ENCODE measurements around the gene MORC1.

MORC1 gene

GRCh38 chr3:109050591-109051167, 67.3 kb downstream of the MORC1 start:
- no peak overlapping the region for H2AFZ ChIP-seq (ENCODE audit: low read length)

DNA sequence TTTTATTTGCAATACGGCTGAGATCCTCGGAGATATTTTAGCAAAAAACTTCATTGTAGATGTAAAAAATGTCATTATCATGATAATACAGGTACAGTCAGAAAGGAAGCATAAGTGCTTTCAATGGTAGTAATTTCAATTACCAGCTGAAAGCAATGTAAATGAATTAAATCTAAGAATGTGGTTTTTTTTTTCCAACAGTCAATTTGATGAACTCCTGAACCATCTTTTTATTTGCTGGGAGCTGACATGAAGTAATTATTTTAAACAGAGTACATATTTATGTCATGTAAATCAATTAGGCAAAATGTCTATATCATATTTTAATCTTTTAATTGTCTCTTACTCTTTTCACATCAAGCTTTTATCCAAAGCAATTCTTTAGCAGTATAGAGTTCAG, 70.6 kb downstream of the MORC1 start:
- Histone ChIP-seq H3F3A (ENCODE audit: insufficient read depth, low read length) (no peaks in the 10 kb centered on the region), H3K4me1 (ENCODE audit: insufficient read depth, low read length, severe bottlenecking) (no peaks in the 10 kb centered on the region), H2AFZ (ENCODE audit: low read length) (no peak overlapping the region), H3K36me3 (ENCODE audit: insufficient read depth, low read length) (no peaks in the 10 kb centered on the region), H4K20me1 (ENCODE audit: insufficient read depth, low read length) (no peaks in the 10 kb centered on the region), H3K9me3 (ENCODE audit: low read length) (no peaks in the 10 kb centered on the region), H3K27ac (ENCODE audit: low read depth, low read length, poor library complexity, severe bottlenecking) (no peak overlapping the region), H3K79me2 (ENCODE audit: insufficient read depth, low read length) (no peaks in the 10 kb centered on the region), H3K4me2 (ENCODE audit: low read length) (no peak overlapping the region), H3K4me3 (ENCODE audit: low read depth, low read length, poor library complexity, severe bottlenecking) (no peak overlapping the region), H3K27me3 (ENCODE audit: insufficient read depth, low read length) (no peaks in the 10 kb centered on the region), H3K9ac (ENCODE audit: low read length) (no peak overlapping the region), H3K9me2 (ENCODE audit: low read depth, low read length) (no peaks in the 10 kb centered on the region)
- TF ChIP-seq, protein P1, sequence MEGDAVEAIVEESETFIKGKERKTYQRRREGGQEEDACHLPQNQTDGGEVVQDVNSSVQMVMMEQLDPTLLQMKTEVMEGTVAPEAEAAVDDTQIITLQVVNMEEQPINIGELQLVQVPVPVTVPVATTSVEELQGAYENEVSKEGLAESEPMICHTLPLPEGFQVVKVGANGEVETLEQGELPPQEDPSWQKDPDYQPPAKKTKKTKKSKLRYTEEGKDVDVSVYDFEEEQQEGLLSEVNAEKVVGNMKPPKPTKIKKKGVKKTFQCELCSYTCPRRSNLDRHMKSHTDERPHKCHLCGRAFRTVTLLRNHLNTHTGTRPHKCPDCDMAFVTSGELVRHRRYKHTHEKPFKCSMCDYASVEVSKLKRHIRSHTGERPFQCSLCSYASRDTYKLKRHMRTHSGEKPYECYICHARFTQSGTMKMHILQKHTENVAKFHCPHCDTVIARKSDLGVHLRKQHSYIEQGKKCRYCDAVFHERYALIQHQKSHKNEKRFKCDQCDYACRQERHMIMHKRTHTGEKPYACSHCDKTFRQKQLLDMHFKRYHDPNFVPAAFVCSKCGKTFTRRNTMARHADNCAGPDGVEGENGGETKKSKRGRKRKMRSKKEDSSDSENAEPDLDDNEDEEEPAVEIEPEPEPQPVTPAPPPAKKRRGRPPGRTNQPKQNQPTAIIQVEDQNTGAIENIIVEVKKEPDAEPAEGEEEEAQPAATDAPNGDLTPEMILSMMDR (IDR thresholded peaks at IDR 0.05; ENCODE audit: low read length), result no peak
- TF ChIP-seq EZH2 (IDR thresholded peaks at IDR 0.05; ENCODE audit: borderline replicate concordance, low read length), result no peak

More at GRCh38 chr3:109050591-109051167, 67.3 kb downstream of the MORC1 start:
- Histone ChIP-seq H3K9ac (ENCODE audit: low read length) (no peak overlapping the region), H3K9me3 (ENCODE audit: low read length) (no peaks in the 10 kb centered on the region), H3K9me2 (ENCODE audit: low read depth, low read length) (no peaks in the 10 kb centered on the region), H3K27ac (ENCODE audit: low read depth, low read length, poor library complexity, severe bottlenecking) (no peak overlapping the region), H4K20me1 (ENCODE audit: insufficient read depth, low read length) (no peaks in the 10 kb centered on the region), H3K79me2 (ENCODE audit: insufficient read depth, low read length) (no peaks in the 10 kb centered on the region), H3F3A (ENCODE audit: insufficient read depth, low read length) (no peaks in the 10 kb centered on the region), H3K4me3 (ENCODE audit: low read depth, low read length, poor library complexity, severe bottlenecking) (no peak overlapping the region), H3K36me3 (ENCODE audit: insufficient read depth, low read length) (no peaks in the 10 kb centered on the region), H3K27me3 (ENCODE audit: insufficient read depth, low read length) (no peaks in the 10 kb centered on the region), H3K4me2 (ENCODE audit: low read length) (no peak overlapping the region), H3K4me1 (ENCODE audit: insufficient read depth, low read length, severe bottlenecking) (no peaks in the 10 kb centered on the region)
- TF ChIP-seq, protein P1 (IDR thresholded peaks at IDR 0.05; ENCODE audit: low read length), result peak; percentile 73
- TF ChIP-seq EZH2 (IDR thresholded peaks at IDR 0.05; ENCODE audit: borderline replicate concordance, low read length), result no peak

DNA sequence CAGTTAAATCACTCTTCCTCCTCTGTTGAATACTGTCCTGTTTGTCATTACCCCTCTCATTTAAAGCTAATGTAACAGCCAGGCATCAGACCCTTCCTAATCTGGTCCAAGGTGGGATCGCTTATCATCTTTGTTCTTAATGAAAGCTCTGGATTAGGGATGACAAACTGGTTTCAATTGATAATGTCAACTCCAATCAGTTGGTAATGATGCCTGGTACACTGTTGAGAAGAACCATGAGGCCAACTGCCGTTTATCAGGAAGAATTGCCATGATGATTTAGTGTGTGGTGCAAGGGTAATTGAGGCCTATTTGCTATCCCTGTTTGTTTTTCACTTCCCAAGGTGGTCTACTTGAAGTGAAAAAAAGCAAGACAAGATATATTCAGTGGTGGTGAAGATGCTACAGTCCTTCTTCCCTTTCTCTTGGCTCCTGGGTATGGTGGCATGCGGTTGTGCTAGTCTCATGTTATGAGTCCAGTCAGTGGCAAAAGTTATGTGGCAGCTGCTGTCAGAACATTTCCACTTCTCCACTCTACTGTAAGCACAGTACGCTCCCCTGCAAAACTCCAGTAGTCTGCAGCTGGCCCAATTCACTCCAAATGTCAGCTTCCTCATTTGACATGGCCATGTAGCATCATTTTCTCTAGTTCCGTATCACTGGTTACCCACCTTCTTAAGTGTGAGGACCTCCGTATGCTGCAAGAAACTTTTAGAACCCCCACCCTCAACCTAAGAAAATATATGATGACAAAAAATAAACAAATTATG, 72.5 kb downstream of the MORC1 start:
- TF ChIP-seq, protein P1 (IDR thresholded peaks at IDR 0.05; ENCODE audit: low read length), result no peak
- no peak for TF ChIP-seq EZH2 (IDR thresholded peaks at IDR 0.05; ENCODE audit: borderline replicate concordance, low read length)
- no peaks in the 10 kb centered on the region for H3K27me3 ChIP-seq (ENCODE audit: insufficient read depth, low read length)
- no peak overlapping the region for H3K4me2 ChIP-seq (ENCODE audit: low read length)
- no peak overlapping the region for H2AFZ ChIP-seq (ENCODE audit: low read length)
- no peaks in the 10 kb centered on the region for H3K4me1 ChIP-seq (ENCODE audit: insufficient read depth, low read length, severe bottlenecking)
- no peaks in the 10 kb centered on the region for H3K9me3 ChIP-seq (ENCODE audit: low read length)
- H3K4me3 ChIP-seq (ENCODE audit: low read depth, low read length, poor library complexity, severe bottlenecking), result no peak overlapping the region
- H3K9ac ChIP-seq (ENCODE audit: low read length), result no peak overlapping the region
- no peaks in the 10 kb centered on the region for H3K36me3 ChIP-seq (ENCODE audit: insufficient read depth, low read length)
- no peaks in the 10 kb centered on the region for H3K79me2 ChIP-seq (ENCODE audit: insufficient read depth, low read length)
- H3K9me2 ChIP-seq (ENCODE audit: low read depth, low read length), result no peaks in the 10 kb centered on the region
- H4K20me1 ChIP-seq (ENCODE audit: insufficient read depth, low read length), result no peaks in the 10 kb centered on the region
- no peaks in the 10 kb centered on the region for H3F3A ChIP-seq (ENCODE audit: insufficient read depth, low read length)
- no peak overlapping the region for H3K27ac ChIP-seq (ENCODE audit: low read depth, low read length, poor library complexity, severe bottlenecking)

Data from OCI-LY1 (cell line).